Measurements from ENCODE around the gene CHMP5.

GRCh38 chr9:33307067-33307466 lies 42.2 kb downstream of the CHMP5 start:
- TF ChIP-seq CTCF (IDR thresholded peaks at IDR 0.05 in 2 of 3, conservative IDR thresholded peaks at IDR 0.05 in 1 of 3; ENCODE audit: borderline replicate concordance in 1 of 3, insufficient read depth in 1 of 3, low read depth in 2 of 3, low read length in 2 of 3) (no peak), POLR2A (IDR thresholded peaks at IDR 0.05; ENCODE audit: borderline replicate concordance, extremely low read depth, insufficient read depth, insufficient read length) (no peak), MAX (IDR thresholded peaks at IDR 0.05) (no peak), POLR2AphosphoS5 (IDR thresholded peaks at IDR 0.05; ENCODE audit: low read depth, low read length) (no peak), FOSL1 (IDR thresholded peaks at IDR 0.05; ENCODE audit: low read depth) (no peak), CEBPB (IDR thresholded peaks at IDR 0.05; ENCODE audit: low read depth) (no peak), EZH2phosphoT487 (IDR thresholded peaks at IDR 0.05; ENCODE audit: borderline replicate concordance) (no peak), EZH2 (IDR thresholded peaks at IDR 0.05) (no peak), RAD21 (IDR thresholded peaks at IDR 0.05; ENCODE audit: low read depth) (no peak), ATF3 (IDR thresholded peaks at IDR 0.05) (no peak), JUND (IDR thresholded peaks at IDR 0.05) (no peak), REST (IDR thresholded peaks at IDR 0.05; ENCODE audit: low read depth) (no peak)

All from HCT116 (cell line).